22Rv1 (cell line): ENCODE results near the gene NTNG1.

ENCODE experiments used
- H3K27ac ChIP-seq: fragments of 450-650 bp; 2 replicates; pipeline ENCODE4 v1.5.1; 2017
- ZFX ChIP-seq: fragments of 450-650 bp; IDR thresholded peaks from 2 replicates; pipeline ENCODE4 v1.6.1; 2017; ENCODE audit warnings: antibody characterized with exemption, borderline replicate concordance
- TF ChIP-seq, protein P1 (sequence below): fragments of 450-650 bp; IDR thresholded peaks from 2 replicates; pipeline ENCODE4 v1.5.1; 2017; ENCODE audit warnings: mild to moderate bottlenecking

The NTNG1 gene

DNA sequence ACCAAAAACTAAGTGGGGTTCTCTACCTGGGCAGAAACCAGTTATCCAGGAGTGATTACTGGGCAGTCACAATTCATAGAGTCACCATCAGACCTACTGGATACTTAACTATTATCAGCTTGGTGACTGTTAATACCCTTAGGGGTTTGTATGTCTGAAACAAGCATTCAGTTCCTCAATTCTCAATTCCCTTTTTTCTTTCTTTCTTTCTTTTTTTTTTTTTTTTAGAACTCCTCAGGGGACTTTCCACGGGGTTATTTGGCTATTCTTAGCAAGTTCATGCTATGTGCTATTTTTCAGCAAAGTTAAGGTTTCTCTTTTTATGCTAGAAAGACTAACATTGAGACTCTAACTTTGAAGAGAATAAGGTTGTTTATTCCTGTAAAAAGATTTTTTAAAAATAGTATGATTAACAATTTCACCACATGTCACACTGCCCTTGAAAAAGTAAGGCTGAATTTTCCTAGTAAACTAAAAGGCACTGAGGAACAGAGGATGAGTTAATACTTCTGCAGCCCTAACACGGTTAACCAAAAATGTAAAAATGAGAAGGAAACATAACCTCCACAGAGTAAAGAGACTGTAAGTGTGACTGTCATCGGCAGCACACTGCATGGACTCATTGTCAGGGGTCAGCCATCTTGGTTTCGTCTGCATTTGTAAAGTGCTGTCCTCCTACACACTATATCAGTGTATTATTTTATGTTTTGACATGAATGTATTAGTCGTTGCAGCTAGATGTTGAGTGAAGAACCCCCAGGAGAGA lies 310.2 kb downstream of the NTNG1 start:
- H3K27ac ChIP-seq: no peak overlapping the region
- no peak for TF ChIP-seq ZFX
- TF ChIP-seq, protein P1, sequence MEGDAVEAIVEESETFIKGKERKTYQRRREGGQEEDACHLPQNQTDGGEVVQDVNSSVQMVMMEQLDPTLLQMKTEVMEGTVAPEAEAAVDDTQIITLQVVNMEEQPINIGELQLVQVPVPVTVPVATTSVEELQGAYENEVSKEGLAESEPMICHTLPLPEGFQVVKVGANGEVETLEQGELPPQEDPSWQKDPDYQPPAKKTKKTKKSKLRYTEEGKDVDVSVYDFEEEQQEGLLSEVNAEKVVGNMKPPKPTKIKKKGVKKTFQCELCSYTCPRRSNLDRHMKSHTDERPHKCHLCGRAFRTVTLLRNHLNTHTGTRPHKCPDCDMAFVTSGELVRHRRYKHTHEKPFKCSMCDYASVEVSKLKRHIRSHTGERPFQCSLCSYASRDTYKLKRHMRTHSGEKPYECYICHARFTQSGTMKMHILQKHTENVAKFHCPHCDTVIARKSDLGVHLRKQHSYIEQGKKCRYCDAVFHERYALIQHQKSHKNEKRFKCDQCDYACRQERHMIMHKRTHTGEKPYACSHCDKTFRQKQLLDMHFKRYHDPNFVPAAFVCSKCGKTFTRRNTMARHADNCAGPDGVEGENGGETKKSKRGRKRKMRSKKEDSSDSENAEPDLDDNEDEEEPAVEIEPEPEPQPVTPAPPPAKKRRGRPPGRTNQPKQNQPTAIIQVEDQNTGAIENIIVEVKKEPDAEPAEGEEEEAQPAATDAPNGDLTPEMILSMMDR: no peak

DNA sequence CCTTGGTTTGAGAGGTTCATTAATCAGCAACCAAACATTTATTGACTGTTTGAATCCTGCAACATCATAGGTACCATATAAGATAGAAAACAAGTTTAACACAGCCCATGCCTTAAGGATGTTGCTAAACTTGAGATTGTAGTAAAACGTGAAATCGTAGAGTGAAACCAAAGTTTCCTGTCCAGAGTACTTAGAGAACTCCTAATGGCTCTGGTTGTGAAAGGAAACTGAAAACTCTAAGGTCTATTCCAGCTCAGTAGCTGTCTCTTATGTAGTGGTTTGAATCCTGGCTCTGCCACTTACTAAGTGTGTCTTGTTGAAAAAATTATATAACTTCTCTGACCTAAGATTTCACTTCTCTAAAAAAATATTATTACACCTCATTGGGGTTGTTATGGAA lies 310.9 kb downstream of the NTNG1 start:
- H3K27ac ChIP-seq: no peak overlapping the region
- TF ChIP-seq, protein P1: no peak
- TF ChIP-seq ZFX: no peak

DNA sequence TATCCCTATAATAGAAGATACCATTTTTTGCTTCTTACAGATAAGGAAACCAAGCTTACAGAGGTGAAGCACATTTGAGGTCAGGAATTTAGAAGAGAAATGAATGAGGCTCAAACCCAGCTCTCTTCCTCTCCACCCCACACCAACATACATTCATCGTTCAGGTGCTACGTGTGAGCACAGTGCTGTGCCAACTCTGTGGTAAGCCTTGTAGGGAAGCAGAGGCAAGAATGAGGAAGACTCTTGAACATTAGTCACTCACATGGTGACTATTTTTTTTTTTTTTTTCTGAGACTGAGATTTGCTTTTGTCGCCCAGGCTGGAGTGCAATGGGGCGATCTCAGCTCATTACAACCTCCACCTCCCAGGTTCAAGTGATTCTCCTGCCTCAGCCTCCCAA lies 314.0 kb downstream of the NTNG1 start:
- H3K27ac ChIP-seq: no peak overlapping the region
- TF ChIP-seq ZFX: no peak
- TF ChIP-seq, protein P1: no peak

DNA sequence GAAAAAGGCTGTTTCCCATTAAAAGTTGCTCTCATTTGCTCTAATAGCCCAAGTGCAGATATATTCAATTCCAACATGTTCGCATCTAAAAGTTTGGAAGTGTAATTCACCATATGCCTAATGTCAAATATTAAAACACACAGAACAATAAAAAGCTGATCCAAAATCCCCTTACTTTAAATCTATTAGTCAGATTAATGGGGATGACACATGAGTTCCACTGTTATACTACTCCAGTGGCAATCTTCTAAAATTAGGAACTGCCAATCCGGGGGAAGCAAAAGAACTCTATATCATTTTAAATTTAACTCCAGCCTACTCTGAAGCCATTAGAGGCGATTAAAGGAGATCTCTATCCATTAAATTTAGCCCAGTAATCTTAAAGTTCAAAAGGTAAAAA lies 317.1 kb downstream of the NTNG1 start:
- TF ChIP-seq ZFX: no peak
- TF ChIP-seq, protein P1: no peak
- H3K27ac ChIP-seq: no peak overlapping the region

DNA sequence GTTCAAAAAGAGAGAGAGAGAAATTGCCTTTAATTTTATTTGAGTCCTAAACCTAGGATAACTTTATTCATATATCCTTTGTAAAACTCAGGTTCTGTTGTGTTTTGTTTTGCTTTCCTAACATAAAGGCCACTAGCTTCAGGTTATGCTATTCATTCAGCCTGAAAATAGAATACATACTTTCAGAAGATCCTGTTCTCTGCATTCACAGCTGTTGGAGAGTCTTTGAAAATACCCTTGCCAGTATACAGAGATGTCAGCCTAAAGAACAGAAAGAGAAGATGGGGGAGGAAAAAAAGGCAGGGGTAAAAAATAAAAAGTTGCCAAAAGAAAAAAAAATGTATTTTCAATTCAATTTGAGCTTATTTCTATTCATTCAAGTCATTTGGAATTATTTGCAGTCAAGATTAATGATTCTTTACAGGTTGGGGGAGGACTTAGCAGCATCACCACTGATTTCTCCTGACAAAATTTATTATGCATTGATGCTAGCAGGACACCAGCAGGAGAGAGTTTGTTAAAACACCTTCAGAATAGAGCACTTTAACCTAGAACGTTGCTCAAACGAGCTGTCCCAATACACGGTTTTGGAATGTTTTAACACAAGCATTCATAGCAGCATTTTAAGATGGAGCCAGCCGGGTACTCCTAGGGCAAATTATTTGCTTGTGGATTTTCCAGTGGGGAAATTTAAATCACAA lies 318.5 kb downstream of the NTNG1 start:
- TF ChIP-seq ZFX: no peak
- TF ChIP-seq, protein P1: no peak
- H3K27ac ChIP-seq: no peak overlapping the region

DNA sequence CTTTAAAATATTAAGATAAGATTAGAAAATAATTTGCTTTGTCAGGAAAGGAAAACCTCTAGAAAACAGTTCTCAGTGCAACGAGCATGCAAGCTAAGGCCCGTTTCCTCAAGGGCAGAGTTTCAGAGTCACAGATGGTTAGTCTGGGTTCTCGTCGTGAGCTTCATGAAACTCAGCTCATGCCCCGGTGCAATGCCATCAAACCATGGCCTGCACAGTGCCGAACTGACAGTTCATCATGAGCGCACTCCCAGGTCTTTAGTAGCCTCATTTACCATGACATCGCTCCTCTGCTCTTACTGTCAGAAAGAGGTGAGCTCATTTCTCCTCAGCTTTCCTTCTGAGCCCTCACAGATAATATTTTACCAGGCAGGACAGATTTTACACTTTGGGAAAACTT lies 319.2 kb downstream of the NTNG1 start:
- no peak for TF ChIP-seq ZFX
- TF ChIP-seq, protein P1: no peak
- no peak overlapping the region for H3K27ac ChIP-seq

DNA sequence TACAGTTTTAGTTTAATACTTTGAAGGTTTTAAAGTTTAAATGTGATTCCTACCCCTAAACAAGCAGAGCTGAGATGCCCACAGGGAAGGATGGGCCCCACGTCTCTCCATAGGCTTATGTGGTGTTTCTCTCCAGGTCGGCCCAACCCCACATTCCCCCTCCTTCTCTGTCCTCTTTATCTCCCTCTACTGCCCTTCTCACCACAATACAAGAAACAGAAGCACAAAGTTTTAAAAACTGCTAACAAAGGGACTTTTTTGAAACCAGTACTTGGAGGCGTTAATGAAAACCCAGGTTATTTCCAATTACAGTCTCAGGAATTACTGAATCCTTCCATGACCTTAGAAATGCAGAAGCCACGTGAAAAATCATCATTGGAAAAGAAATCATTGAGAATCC lies 324.0 kb downstream of the NTNG1 start:
- TF ChIP-seq, protein P1: no peak
- no peak for TF ChIP-seq ZFX
- H3K27ac ChIP-seq: no peak overlapping the region
